H1 (cell line): Measurements from ENCODE around the gene EFCAB8. TPM values are rescaled to one million over a fixed set of nuclear protein-coding genes. Genes with fewer than 3 reads are reported as not detected.

Source experiments
- CHD2 ChIP-seq: IDR thresholded peaks from 2 replicates; pipeline ENCODE4 v1.6.1; 2012; ENCODE audit warnings: low read length, improper control_type of control experiment
- MAFK ChIP-seq: IDR thresholded peaks from 2 replicates; pipeline ENCODE4 v1.6.1; 2012; ENCODE audit warnings: low read depth, mild to moderate bottlenecking, improper control_type of control experiment, low read length
- polyA plus RNA-seq, 7 experiments: library from polyadenylated mRNA; depleted of rRNA in 3 of 7; stranded (reverse) in 5 of 7; unstranded in 2 of 7; fragments of >200 nt in 5 of 7; fragments of 200-250 nt in 2 of 7; gene quantifications; 1 replicate in 5 of 7; 2 replicates in 1 of 7; 4 replicates in 1 of 7; pipeline versions ENCODE4 v1.2.1 to v1.2.3, GENCODE V29; 2011 to 2013; ENCODE audit warnings: missing spikeins in 2 of 7, mixed read lengths in 2 of 7
- total RNA-seq: library from RNA; stranded (reverse); fragmentation: NEBNext Ultra II Directional; extraction: Animal tissue kit (Norgen Biotek cat#: 25700); gene quantifications from 2 replicates; pipeline ENCODE4 v1.2.1, GENCODE V29; 2021
- TF ChIP-seq, protein P1 (sequence below): IDR thresholded peaks from 2 replicates; pipeline ENCODE4 v1.6.1; 2011; ENCODE audit warnings: low read length, improper control_type of control experiment

EFCAB8 gene
- total and polyA plus RNA-seq, 2 of the 8 experiments (the other 6 are each of a cell fraction or from before 2014, with no cell fraction given), result 0.06 to 0.20 TPM

DNA sequence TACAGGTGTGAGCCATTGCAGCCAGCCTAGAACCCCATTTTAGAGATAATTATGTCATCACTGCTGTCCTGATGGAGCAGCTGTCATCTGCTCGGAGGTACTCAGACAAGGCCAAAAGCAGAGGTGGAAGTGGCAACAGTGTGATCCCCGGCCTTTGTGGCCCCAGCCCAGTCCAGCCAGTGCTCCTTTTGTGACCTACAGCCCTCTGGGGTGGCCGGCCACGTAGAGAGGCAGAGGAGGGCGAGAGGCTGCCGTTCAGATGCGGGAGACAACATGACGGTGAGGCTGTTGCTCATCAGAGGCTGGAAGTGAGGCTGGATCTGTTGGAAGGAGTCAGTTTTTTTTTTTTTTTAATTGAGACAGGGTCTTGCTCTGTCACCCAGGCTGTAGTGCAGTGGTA is 32.8 kb downstream of the EFCAB8 start (continued):
- TF ChIP-seq, protein P1, sequence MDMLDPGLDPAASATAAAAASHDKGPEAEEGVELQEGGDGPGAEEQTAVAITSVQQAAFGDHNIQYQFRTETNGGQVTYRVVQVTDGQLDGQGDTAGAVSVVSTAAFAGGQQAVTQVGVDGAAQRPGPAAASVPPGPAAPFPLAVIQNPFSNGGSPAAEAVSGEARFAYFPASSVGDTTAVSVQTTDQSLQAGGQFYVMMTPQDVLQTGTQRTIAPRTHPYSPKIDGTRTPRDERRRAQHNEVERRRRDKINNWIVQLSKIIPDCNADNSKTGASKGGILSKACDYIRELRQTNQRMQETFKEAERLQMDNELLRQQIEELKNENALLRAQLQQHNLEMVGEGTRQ, result no peak
- TF ChIP-seq MAFK (no peak), CHD2 (no peak)
